Measurements from ENCODE around the gene NUP50. TPM values are rescaled to one million over a fixed set of nuclear protein-coding genes. Genes with fewer than 3 reads are reported as not detected.
A peak's percentile ranks its signal among the peaks of the same experiment; 100 is the strongest.

Gene NUP50, protein sequence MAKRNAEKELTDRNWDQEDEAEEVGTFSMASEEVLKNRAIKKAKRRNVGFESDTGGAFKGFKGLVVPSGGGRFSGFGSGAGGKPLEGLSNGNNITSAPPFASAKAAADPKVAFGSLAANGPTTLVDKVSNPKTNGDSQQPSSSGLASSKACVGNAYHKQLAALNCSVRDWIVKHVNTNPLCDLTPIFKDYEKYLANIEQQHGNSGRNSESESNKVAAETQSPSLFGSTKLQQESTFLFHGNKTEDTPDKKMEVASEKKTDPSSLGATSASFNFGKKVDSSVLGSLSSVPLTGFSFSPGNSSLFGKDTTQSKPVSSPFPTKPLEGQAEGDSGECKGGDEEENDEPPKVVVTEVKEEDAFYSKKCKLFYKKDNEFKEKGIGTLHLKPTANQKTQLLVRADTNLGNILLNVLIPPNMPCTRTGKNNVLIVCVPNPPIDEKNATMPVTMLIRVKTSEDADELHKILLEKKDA
- total RNA-seq: 100 to 1,000 TPM; 151 to 154 TPM

GRCh38 chr22:45163451-45164269 lies at the start of gene NUP50:
NUP50 (plus strand) TSS chr22:45163925; CDS start chr22:45168178, 4,253 bp downstream.
- DNase-seq: peak; percentile 95

GRCh38 chr22:45120440-45120839 lies 43.3 kb upstream of the NUP50 start:
- CTCF ChIA-PET: interaction anchor here (0.7 kb wide), 1 partner anchor 20 kb away, joined by 3 read pairs; no protein-coding TSS in a partner anchor
- Mint-ChIP-seq H3K36me3 (ENCODE audit: low read depth) (no peaks in the 10 kb centered on the region), H3K9me3 (no peaks in the 10 kb centered on the region), H3K27me3 (ENCODE audit: low read depth) (peaks cover 3% of the 10 kb centered on the region), H3K4me3 (no peak overlapping the region), H3K4me1 (ENCODE audit: low read depth) (no peaks in the 10 kb centered on the region), H3K27ac (no peak overlapping the region)
- no peak for DNase-seq
- intact Hi-C loops (cut with micrococcal nuclease): no loop called here

More at GRCh38 chr22:45163451-45164269, at the start of gene NUP50:
- Mint-ChIP-seq H3K27ac (peak within 1 kb of the TSS; percentile 96), H3K27me3 (ENCODE audit: low read depth) (no peaks in the 10 kb centered on the region), H3K9me3 (no peaks in the 10 kb centered on the region), H3K36me3 (ENCODE audit: low read depth) (peaks cover 36% of the 10 kb centered on the region), H3K4me3 (peak within 1 kb of the TSS; percentile 84), H3K4me1 (ENCODE audit: low read depth) (peaks cover 61% of the 10 kb centered on the region)
- intact Hi-C loops (cut with micrococcal nuclease): loop anchor here (1.0 to 5.0 kb wide), 4 partner anchors 10 to 154 kb away; partner anchors contain the start of gene KIAA0930
- CTCF ChIA-PET: interaction anchor here (0.6 to 0.7 kb wide), 2 partner anchors 10 to 156 kb away, joined by 3 to 4 read pairs; no protein-coding TSS in a partner anchor

DNA sequence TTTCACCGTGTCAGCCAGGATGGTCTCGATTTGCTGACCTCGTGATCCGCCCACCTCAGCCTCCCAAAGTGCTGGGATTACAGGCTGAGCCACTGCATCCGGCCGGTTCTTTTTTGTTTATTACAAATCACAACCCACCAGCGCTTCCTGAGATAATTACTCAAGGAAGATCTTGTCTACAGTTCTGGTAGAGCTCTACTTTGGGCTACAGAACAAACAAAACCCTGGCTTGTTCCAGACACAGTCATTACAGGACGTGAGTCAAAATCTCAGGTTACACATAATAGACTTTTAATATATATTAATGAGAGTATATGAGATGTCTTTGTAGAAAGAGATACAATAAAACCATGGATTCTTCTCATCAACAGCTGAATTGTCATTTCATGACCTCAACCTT lies 42.8 kb upstream of the NUP50 start:
- DNase-seq: no peak
- no peak overlapping the region for H3K27ac Mint-ChIP-seq
- intact Hi-C loops (cut with micrococcal nuclease): no loop called here
- no peaks in the 10 kb centered on the region for H3K36me3 Mint-ChIP-seq (ENCODE audit: low read depth)
- H3K9me3 Mint-ChIP-seq: no peaks in the 10 kb centered on the region
- peaks cover 3% of the 10 kb centered on the region for H3K27me3 Mint-ChIP-seq (ENCODE audit: low read depth)
- CTCF ChIA-PET: interaction anchor here (0.7 kb wide), 1 partner anchor 20 kb away, joined by 3 read pairs; no protein-coding TSS in a partner anchor
- H3K4me1 Mint-ChIP-seq (ENCODE audit: low read depth): no peaks in the 10 kb centered on the region
- no peak overlapping the region for H3K4me3 Mint-ChIP-seq

DNA sequence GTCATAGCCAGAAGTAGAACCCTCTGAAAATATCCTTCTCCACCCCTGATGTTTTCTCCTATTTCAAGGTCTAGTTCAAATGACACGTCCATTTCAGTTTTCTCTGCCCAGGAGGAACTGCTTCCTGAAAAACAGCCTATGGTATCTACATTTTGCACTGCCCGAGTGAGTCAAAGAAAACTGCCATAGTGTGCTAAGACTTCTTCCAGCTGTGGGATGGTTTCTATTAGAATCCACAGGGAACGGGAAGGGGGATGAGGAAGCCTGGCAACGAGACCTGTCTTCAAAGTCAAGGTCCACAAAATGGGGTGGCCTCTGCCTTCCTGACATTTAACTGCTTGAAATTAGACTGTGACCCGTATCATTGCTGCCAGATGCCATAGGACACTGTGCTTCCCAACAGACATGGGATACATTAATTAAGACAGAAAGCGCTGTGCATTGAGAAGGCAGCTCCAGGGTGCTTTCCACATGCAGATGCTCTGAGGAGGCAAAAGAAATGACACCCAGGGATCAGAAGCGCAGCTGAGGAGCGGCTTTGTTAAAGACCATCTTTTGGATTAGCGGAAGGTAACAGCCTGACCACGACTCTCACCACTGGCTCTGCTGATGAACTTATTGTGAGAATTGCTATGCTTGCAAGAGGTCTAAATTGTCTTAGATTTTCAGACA lies 39.4 kb upstream of the NUP50 start:
- Mint-ChIP-seq H3K27ac (no peak overlapping the region), H3K4me3 (no peak overlapping the region), H3K4me1 (ENCODE audit: low read depth) (peaks cover 3% of the 10 kb centered on the region), H3K9me3 (no peaks in the 10 kb centered on the region), H3K36me3 (ENCODE audit: low read depth) (no peaks in the 10 kb centered on the region), H3K27me3 (ENCODE audit: low read depth) (peaks cover 5% of the 10 kb centered on the region)
- DNase-seq: no peak
- intact Hi-C loops (cut with micrococcal nuclease): no loop called here
- CTCF ChIA-PET: interaction anchor here (1.5 kb wide), 1 partner anchor 31 kb away, joined by 3 read pairs; no protein-coding TSS in a partner anchor

- Mint-ChIP-seq H3K27me3 (ENCODE audit: low read depth) (peaks cover 1% of the 10 kb centered on the region), H3K36me3 (ENCODE audit: low read depth) (no peaks in the 10 kb centered on the region), H3K4me1 (ENCODE audit: low read depth) (peaks cover 11% of the 10 kb centered on the region), H3K27ac (no peak overlapping the region), H3K4me3 (no peak overlapping the region), H3K9me3 (no peaks in the 10 kb centered on the region)
- CTCF ChIA-PET: interaction anchor here (0.6 to 1.5 kb wide), 2 partner anchors 30 to 83 kb away, joined by 3 to 6 read pairs; no protein-coding TSS in a partner anchor
- intact Hi-C loops (cut with micrococcal nuclease): no loop called here
- no peak for DNase-seq
These were observed 38.5 kb upstream of the NUP50 start for GRCh38 chr22:45125188-45125587.

DNA sequence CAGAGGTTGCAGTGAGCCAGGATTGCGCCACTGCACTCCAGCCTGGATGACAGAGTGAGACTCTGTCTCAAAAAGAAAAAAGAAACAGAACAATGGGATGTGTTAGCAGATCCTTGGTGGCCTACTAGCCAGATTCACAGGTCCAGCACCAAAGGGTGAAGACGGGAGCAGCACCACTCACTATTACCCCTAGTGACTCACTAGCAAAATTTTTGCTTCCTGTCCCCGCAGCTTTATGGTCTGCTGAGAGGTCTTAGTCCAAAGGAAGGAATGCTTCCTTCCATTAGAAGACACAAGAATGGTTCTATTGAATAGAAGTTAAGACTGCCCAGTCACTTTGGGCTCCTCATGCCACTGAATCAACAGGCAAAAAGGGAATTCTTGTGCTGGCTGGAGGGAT lies 35.9 kb upstream of the NUP50 start:
- no peak for DNase-seq
- peaks cover 1% of the 10 kb centered on the region for H3K27me3 Mint-ChIP-seq (ENCODE audit: low read depth)
- H3K4me1 Mint-ChIP-seq (ENCODE audit: low read depth): peaks cover 26% of the 10 kb centered on the region
- intact Hi-C loops (cut with micrococcal nuclease): no loop called here
- H3K4me3 Mint-ChIP-seq: no peak overlapping the region
- H3K9me3 Mint-ChIP-seq: no peaks in the 10 kb centered on the region
- H3K36me3 Mint-ChIP-seq (ENCODE audit: low read depth): peaks cover 15% of the 10 kb centered on the region
- no peak overlapping the region for H3K27ac Mint-ChIP-seq
- CTCF ChIA-PET: no interaction called here

GRCh38 chr22:45129703-45130524 lies 33.8 kb upstream of the NUP50 start:
- peaks cover 1% of the 10 kb centered on the region for H3K27me3 Mint-ChIP-seq (ENCODE audit: low read depth)
- DNase-seq: peak; percentile 69
- peak overlapping the region; percentile 11 for H3K4me3 Mint-ChIP-seq
- H3K36me3 Mint-ChIP-seq (ENCODE audit: low read depth): peaks cover 28% of the 10 kb centered on the region
- CTCF ChIA-PET: interaction anchor here (0.6 to 1.5 kb wide), 3 partner anchors 35 to 309 kb away, joined by 3 to 5 read pairs (median 3); no protein-coding TSS in a partner anchor
- intact Hi-C loops (cut with micrococcal nuclease): loop anchor here (2.0 kb wide), 2 partner anchors 33 to 41 kb away; partner anchors contain the start of gene NUP50
- H3K9me3 Mint-ChIP-seq: peaks cover 12% of the 10 kb centered on the region
- H3K27ac Mint-ChIP-seq: peak overlapping the region; percentile 72
- H3K4me1 Mint-ChIP-seq (ENCODE audit: low read depth): peaks cover 26% of the 10 kb centered on the region

DNA sequence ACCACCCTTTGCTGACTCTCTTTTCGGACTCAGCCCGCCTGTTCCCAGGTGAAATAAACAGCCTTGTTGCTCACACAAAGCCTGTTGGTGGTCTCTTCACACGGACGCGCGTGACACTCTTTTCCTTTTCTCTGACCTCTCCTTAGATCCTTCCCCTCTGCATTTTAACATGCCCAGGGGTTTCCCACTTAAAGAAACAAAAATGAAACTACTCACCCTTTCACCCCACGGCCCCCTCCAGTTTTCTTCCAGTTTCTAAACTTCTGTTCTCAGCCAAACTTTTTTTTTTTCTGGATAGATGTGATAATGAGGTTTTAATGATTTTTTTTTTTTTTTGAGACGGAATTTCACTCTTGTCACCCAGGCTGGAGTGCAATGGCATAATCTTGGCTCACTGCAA lies 32.8 kb upstream of the NUP50 start:
- CTCF ChIA-PET: no interaction called here
- intact Hi-C loops (cut with micrococcal nuclease): loop anchor here (2.0 kb wide), 2 partner anchors 32 to 40 kb away; partner anchors contain the start of gene NUP50
- peaks cover 1% of the 10 kb centered on the region for H3K27me3 Mint-ChIP-seq (ENCODE audit: low read depth)
- peaks cover 26% of the 10 kb centered on the region for H3K4me1 Mint-ChIP-seq (ENCODE audit: low read depth)
- no peak overlapping the region for H3K4me3 Mint-ChIP-seq
- no peak overlapping the region for H3K27ac Mint-ChIP-seq
- DNase-seq: peak; percentile 34
- peaks cover 33% of the 10 kb centered on the region for H3K36me3 Mint-ChIP-seq (ENCODE audit: low read depth)
- H3K9me3 Mint-ChIP-seq: peaks cover 13% of the 10 kb centered on the region

- H3K27ac Mint-ChIP-seq: no peak overlapping the region
- CTCF ChIA-PET: no interaction called here
- intact Hi-C loops (cut with micrococcal nuclease): loop anchor here (2.0 kb wide), 2 partner anchors 31 to 39 kb away; partner anchors contain the start of gene NUP50
These were observed 32.0 kb upstream of the NUP50 start for GRCh38 chr22:45131749-45132148.

DNA sequence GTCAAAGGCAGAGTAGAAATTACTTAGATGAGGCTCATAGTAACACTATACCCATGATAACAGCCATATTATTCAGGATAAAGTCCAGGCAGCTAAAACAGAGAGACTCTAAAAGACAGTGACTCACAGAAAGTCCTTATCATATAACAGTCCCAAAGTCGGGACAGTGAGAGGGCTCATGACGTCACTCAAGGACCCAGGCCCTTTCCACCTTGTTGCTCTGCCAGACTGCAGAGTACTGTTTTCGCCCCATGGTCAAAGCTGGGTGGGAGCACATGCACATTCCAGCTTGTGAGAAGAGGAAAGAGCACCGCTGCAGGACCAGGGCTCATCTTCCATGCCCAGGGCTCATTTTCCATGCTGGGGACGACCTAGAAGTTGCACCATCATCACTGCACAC lies 29.4 kb upstream of the NUP50 start:
- intact Hi-C loops (cut with micrococcal nuclease): no loop called here
- DNase-seq: no peak
- Mint-ChIP-seq H3K36me3 (ENCODE audit: low read depth) (peaks cover 40% of the 10 kb centered on the region), H3K9me3 (peaks cover 13% of the 10 kb centered on the region), H3K4me3 (no peak overlapping the region), H3K27ac (no peak overlapping the region), H3K27me3 (ENCODE audit: low read depth) (no peaks in the 10 kb centered on the region), H3K4me1 (ENCODE audit: low read depth) (peaks cover 28% of the 10 kb centered on the region)
- CTCF ChIA-PET: no interaction called here

More at GRCh38 chr22:45131749-45132148, 32.0 kb upstream of the NUP50 start:
- Mint-ChIP-seq H3K9me3 (peaks cover 13% of the 10 kb centered on the region), H3K36me3 (ENCODE audit: low read depth) (peaks cover 34% of the 10 kb centered on the region), H3K4me3 (no peak overlapping the region), H3K4me1 (ENCODE audit: low read depth) (peaks cover 28% of the 10 kb centered on the region), H3K27me3 (ENCODE audit: low read depth) (no peaks in the 10 kb centered on the region)
- no peak for DNase-seq

GRCh38 chr22:45136594-45136993 lies 27.1 kb upstream of the NUP50 start:
- no peak overlapping the region for H3K4me3 Mint-ChIP-seq
- CTCF ChIA-PET: no interaction called here

More at GRCh38 chr22:45136594-45136993, 27.1 kb upstream of the NUP50 start:
- H3K36me3 Mint-ChIP-seq (ENCODE audit: low read depth): peaks cover 41% of the 10 kb centered on the region
- DNase-seq: no peak
- no peak overlapping the region for H3K27ac Mint-ChIP-seq
- peaks cover 13% of the 10 kb centered on the region for H3K9me3 Mint-ChIP-seq
- H3K27me3 Mint-ChIP-seq (ENCODE audit: low read depth): no peaks in the 10 kb centered on the region
- peaks cover 8% of the 10 kb centered on the region for H3K4me1 Mint-ChIP-seq (ENCODE audit: low read depth)
- intact Hi-C loops (cut with micrococcal nuclease): no loop called here

Measured in activated naive CD4-positive, alpha-beta T cell treated with anti-CD3 and anti-CD28 coated beads for 36 hours (primary cell).